Upper lobe of left lung (tissue), 6 donors: ENCODE data around the gene LRCOL1. TPM values are rescaled to one million over a fixed set of nuclear protein-coding genes. Genes with fewer than 3 reads are reported as not detected.

Experiments
- ATAC-seq, 2 donors: fragments of 200-7000 bp; cut with Tn5 transposase; one replicate each; pipeline ENCODE4 v1.9.1; 2022; ENCODE audit warnings: mild to moderate bottlenecking in 2 of 2, moderate library complexity in 2 of 2; ENCODE audit not compliant: low FRiP score in 2 of 2
- DNase-seq, 2 donors: peaks; one replicate each; pipeline ENCODE4 v3.0.0-alpha.2; 2019 to 2020
- H3K27ac ChIP-seq, 4 donors: fragments of 200-600 bp; sonication (generic); one replicate each; pipeline ENCODE4 v1.5.1; 2016 to 2019
- H3K27me3 ChIP-seq, 4 donors: fragments of 200-600 bp; sonication (generic); one replicate each; pipeline ENCODE4 v1.5.1; 2017 to 2019
- H3K36me3 ChIP-seq, 4 donors: fragments of 200-600 bp; sonication (generic); one replicate each; pipeline ENCODE4 v1.5.1; 2016 to 2019
- H3K4me1 ChIP-seq, 4 donors: fragments of 200-600 bp; sonication (generic); one replicate each; pipeline ENCODE4 v1.5.1; 2018 to 2019
- H3K4me3 ChIP-seq, 4 donors: fragments of 200-600 bp; sonication (generic); one replicate each; pipeline ENCODE4 v1.5.1; 2017 to 2019; ENCODE audit warnings: mild to moderate bottlenecking in 2 of 4, moderate library complexity in 1 of 4
- H3K9me3 ChIP-seq, 4 donors: fragments of 200-600 bp; sonication (generic); one replicate each; pipeline ENCODE4 v1.5.1; 2018 to 2019
- EP300 ChIP-seq, 4 donors: sonication (generic); formaldehyde crosslinking; IDR thresholded peaks; one replicate each; pipeline ENCODE4 v1.5.1; 2017; ENCODE audit warnings: antibody characterized with exemption in 4 of 4, control low read depth in 2 of 4
- POLR2A ChIP-seq, 4 donors: fragments of 450-650 bp; IDR thresholded peaks; one replicate each; pipeline ENCODE4 v1.5.1; 2016 to 2017; ENCODE audit warnings: antibody characterized with exemption in 4 of 4, mild to moderate bottlenecking in 2 of 4
- POLR2AphosphoS5 ChIP-seq, 2 donors: sonication (generic); formaldehyde crosslinking; IDR thresholded peaks; one replicate each; pipeline ENCODE4 v1.5.1; 2017; ENCODE audit warnings: antibody characterized with exemption in 2 of 2
- WGBS, 2 donors: methylation state at CpG; one replicate each; pipeline ENCODE4 v1.1.5; 2017 to 2018; 5-methylcytosine and 5-hydroxymethylcytosine counted together
- total RNA-seq, 6 donors: library from RNA; depleted of rRNA in 4 of 6; stranded (reverse); fragments of >200 nt in 4 of 6; gene quantifications; one replicate each; pipeline versions ENCODE4 v1.1.0 to v1.2.1, GENCODE V29; 2016 to 2021
- TF ChIP-seq, protein P1 (sequence below), 6 experiments: fragments of 450-650 bp in 4 of 6; fragments of 200-600 bp in 2 of 6; sonication (generic) in 2 of 6; IDR thresholded peaks; one replicate each; pipeline ENCODE4 v1.5.1; 2016 to 2019; ENCODE audit warnings: antibody characterized with exemption in 6 of 6
- donor health status: DM: no; HTN: no; CAD: no; lungs with moderate emphysema.
- donor health status: DM: no; HTN: yes; CAD: no; lungs with severe emphysema.

LRCOL1 gene
- total RNA-seq, 6 donors from 2014 or later: 0.92 to 3.7 TPM; not detected in 4

DNA sequence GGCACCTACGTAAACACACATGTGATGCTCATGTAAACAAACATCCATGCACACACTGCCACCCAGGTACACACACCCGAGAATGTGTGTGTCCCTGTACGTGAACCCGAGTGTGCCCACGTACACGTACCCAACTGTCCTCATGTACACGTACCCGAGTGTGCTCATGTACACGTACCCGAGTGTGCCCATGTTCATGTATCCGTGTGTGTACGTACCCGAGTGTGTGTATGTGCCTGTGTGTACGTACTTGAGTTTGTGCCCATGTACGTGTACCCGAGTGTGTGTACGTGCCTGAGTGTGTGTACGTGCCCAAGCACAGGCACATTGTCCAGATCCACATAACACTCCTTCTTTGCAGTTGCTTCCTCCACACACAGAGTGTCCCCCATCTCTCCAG, 45.0 kb downstream of the LRCOL1 start:
- peaks cover 0 to 27% (median 15%) of the 10 kb centered on the region in 4 donors for H3K36me3 ChIP-seq
- H3K4me1 ChIP-seq: peaks cover 9 to 10% (median 10%) of the 10 kb centered on the region in 4 donors
- TF ChIP-seq POLR2A (IDR thresholded peaks at IDR 0.05) (no peak), EP300 (IDR thresholded peaks at IDR 0.05) (no peak)
- TF ChIP-seq, protein P1, sequence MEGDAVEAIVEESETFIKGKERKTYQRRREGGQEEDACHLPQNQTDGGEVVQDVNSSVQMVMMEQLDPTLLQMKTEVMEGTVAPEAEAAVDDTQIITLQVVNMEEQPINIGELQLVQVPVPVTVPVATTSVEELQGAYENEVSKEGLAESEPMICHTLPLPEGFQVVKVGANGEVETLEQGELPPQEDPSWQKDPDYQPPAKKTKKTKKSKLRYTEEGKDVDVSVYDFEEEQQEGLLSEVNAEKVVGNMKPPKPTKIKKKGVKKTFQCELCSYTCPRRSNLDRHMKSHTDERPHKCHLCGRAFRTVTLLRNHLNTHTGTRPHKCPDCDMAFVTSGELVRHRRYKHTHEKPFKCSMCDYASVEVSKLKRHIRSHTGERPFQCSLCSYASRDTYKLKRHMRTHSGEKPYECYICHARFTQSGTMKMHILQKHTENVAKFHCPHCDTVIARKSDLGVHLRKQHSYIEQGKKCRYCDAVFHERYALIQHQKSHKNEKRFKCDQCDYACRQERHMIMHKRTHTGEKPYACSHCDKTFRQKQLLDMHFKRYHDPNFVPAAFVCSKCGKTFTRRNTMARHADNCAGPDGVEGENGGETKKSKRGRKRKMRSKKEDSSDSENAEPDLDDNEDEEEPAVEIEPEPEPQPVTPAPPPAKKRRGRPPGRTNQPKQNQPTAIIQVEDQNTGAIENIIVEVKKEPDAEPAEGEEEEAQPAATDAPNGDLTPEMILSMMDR (IDR thresholded peaks at IDR 0.05): no peak
- 91 to 95% methylated on average over 18 of the region's 18 CpGs for WGBS, 2 donors
- ATAC-seq: no peak
- no peak overlapping the region for H3K4me3 ChIP-seq
- H3K9me3 ChIP-seq: no peaks in the 10 kb centered on the region
- DNase-seq: peak in 1 of 2 donors; percentile 0
- no peak overlapping the region for H3K27ac ChIP-seq
- H3K27me3 ChIP-seq: no peaks in the 10 kb centered on the region

DNA sequence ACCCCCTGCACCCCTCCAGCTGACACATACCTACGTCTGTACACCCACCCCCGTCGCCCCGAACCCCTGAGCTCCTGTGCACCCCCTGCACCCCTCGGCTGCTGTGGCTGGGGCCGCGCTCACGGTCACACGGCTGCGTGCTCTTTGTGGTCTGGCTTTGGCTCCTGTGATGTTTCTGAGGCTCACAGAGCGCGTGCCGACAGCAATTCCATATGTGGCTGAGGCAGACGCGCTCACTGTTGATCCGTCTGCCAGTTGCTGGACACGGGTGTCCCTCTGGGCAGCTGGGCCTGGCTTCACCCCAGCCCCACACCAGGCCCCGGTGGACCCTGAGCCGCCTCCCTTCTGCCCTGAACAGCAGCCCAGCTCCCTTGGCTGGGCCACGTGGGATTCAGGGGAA, 46.5 kb downstream of the LRCOL1 start:
- peaks cover 21 to 24% (median 21%) of the 10 kb centered on the region in 4 donors for H3K4me1 ChIP-seq
- 79 to 98% methylated on average over 5 to 16 of the region's 20 CpGs for WGBS, 2 donors

DNA sequence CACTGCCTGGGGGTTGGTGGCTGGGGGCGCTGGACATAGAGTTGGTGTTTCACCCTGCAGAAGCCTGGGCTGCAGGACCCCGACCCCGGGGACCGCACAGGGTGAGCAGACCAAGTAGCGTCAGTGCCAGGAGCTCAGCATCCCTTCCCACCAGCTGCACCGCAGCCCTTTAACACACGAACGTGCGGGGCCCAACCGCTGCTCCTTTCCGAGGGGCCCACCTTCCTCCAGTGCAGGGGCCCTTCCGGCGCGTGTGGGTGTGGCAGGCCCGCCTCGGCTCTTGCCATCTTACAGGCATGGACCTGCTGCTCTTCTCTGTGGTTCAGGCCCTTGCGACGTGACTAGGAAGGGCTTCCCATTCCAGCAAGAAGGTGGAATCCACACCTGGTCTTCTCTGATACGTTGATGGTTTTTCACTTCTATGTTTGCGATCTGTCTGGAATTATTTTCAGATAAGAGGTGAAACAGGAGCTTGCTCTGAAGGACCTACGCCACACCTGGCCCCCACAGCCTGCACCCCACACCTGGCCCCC, 47.8 kb downstream of the LRCOL1 start:
- Histone ChIP-seq H3K36me3 (peaks cover 0 to 19% (median 5%) of the 10 kb centered on the region in 4 donors), H3K4me3 (no peak overlapping the region), H3K9me3 (no peaks in the 10 kb centered on the region), H3K27me3 (no peaks in the 10 kb centered on the region), H3K4me1 (peaks cover 21 to 30% (median 24%) of the 10 kb centered on the region in 4 donors), H3K27ac (no peak overlapping the region)
- DNase-seq (peak in 1 of 2 donors; percentile 85), ATAC-seq (no peak)
- 88 to 95% methylated on average over 10 to 19 of the region's 21 CpGs for WGBS, 2 donors
- TF ChIP-seq, protein P1 (IDR thresholded peaks at IDR 0.05): no peak
- no peak for TF ChIP-seq POLR2AphosphoS5 (IDR thresholded peaks at IDR 0.05)
- no peak for TF ChIP-seq EP300 (IDR thresholded peaks at IDR 0.05)
- no peak for TF ChIP-seq POLR2A (IDR thresholded peaks at IDR 0.05)

More for the DNA sequence above, 46.5 kb downstream of the LRCOL1 start:
- peak in 1 of 2 donors; percentile 69 for DNase-seq
- Histone ChIP-seq H3K36me3 (peaks cover 0 to 22% (median 9%) of the 10 kb centered on the region in 4 donors), H3K4me3 (no peak overlapping the region), H3K27me3 (no peaks in the 10 kb centered on the region), H3K9me3 (no peaks in the 10 kb centered on the region), H3K27ac (no peak overlapping the region)
- no peak for ATAC-seq
- TF ChIP-seq POLR2AphosphoS5 (IDR thresholded peaks at IDR 0.05) (no peak), POLR2A (IDR thresholded peaks at IDR 0.05) (no peak), EP300 (IDR thresholded peaks at IDR 0.05) (no peak)
- TF ChIP-seq, protein P1 (IDR thresholded peaks at IDR 0.05): no peak

DNA sequence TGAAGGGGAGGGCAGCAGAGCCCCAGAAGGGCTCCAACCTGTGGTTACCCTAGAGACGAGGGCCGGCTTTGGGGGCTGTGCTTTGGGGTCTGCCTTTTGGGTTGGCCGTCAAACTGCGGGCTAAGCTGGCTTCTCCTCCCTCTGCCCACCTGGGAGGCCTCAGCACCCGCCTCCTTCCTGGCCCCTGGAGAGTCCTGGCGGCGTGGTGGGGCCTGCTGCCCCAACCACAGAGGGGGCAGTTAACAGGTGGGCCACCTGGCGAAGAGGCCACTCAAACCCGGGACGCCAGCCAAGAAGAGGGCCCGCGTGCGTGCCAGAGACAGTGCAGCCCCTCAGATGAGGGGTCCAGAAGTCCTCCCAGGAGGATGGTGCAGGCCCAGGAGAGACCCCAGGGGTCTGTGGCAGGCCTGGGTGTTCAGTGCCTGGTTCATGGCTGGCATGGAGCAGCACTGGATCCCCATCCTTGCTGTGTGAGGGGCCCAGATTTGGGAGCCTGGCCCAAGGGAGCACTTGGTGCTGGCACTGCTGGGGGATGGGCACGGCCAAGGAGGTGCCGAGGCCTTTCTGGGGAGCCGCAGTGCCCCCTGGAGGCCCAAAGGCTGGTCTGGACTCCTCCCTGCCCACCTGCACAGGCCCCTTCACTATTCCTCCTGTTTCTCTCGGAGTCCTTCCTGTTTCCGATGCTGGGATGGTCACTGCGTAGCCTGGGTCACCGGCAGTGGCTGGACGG, 48.8 kb downstream of the LRCOL1 start:
- no peaks in the 10 kb centered on the region for H3K27me3 ChIP-seq
- ATAC-seq (peak in 1 of 2 donors; percentile 4), DNase-seq (peak in 1 of 2 donors; percentile 77)
- H3K36me3 ChIP-seq: peaks cover 0 to 12% (median 3%) of the 10 kb centered on the region in 4 donors
- WGBS, 2 donors: 60 to 71% methylated on average over 6 to 21 of the region's 21 CpGs
- TF ChIP-seq POLR2A (IDR thresholded peaks at IDR 0.05): no peak
- no peak for TF ChIP-seq POLR2AphosphoS5 (IDR thresholded peaks at IDR 0.05)
- TF ChIP-seq, protein P1 (IDR thresholded peaks at IDR 0.05): no peak
- no peak for TF ChIP-seq EP300 (IDR thresholded peaks at IDR 0.05)
- H3K9me3 ChIP-seq: no peaks in the 10 kb centered on the region
- H3K27ac ChIP-seq: no peak overlapping the region
- no peak overlapping the region for H3K4me3 ChIP-seq
- H3K4me1 ChIP-seq: peaks cover 21 to 30% (median 24%) of the 10 kb centered on the region in 4 donors
